ENCODE data around the gene SLC45A3. TPM values are rescaled to one million over a fixed set of nuclear protein-coding genes. Genes with fewer than 3 reads are reported as not detected.
A peak's percentile ranks its signal among the peaks of the same experiment; 100 is the strongest.

Gene SLC45A3
- total RNA-seq, 1 experiment from 2014 or later: 16.7 TPM

DNA sequence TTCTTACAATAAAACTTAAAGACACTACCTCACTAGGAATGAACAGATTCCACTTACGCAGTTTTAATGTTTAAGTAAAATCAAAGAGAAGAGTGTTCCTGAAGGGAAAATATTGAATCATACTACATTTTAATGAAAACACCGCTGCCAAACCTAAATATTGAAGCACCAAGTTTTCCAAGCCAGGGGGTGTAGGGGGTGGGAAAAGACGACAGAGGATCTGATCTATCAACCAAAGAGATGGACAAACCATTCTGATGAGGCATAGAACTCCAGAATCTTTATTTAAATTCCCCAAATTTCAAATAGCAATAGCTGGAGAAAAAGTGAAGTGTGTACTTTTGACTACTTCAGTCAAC is 49.7 kb downstream of the SLC45A3 start:
- Histone ChIP-seq H3K9ac (ENCODE audit: extremely low read depth, insufficient read length, low read length) (peak overlapping the region; percentile 53), H2BK5ac (ENCODE audit: insufficient read length, low read length) (no peak overlapping the region), H2AK5ac (ENCODE audit: insufficient read length, low read length) (no peak overlapping the region), H2AFZ (ENCODE audit: low read length) (no peak overlapping the region), H3K9me3 (ENCODE audit: control insufficient read depth, low read depth, low read length) (no peaks in the 10 kb centered on the region), H3K4me2 (ENCODE audit: insufficient read depth, insufficient read length, low read length) (peak overlapping the region; percentile 87), H3K23ac (ENCODE audit: insufficient read length, low read depth, low read length) (no peak overlapping the region), H2BK15ac (ENCODE audit: low read depth, low read length) (no peak overlapping the region), H3K79me1 (ENCODE audit: insufficient read depth, low read depth, low read length, poor library complexity, severe bottlenecking) (no peaks in the 10 kb centered on the region), H4K91ac (ENCODE audit: insufficient read length, low read depth, low read length) (no peak overlapping the region), H3K27me3 (ENCODE audit: insufficient read depth, low read length) (no peaks in the 10 kb centered on the region), H3K14ac (ENCODE audit: insufficient read depth, low read length) (no peak overlapping the region), H3K79me2 (ENCODE audit: insufficient read depth, low read length) (peaks cover 22% of the 10 kb centered on the region; the same call in 1 of the 2 replicates), H2BK12ac (ENCODE audit: insufficient read length, low read depth, low read length) (no peak overlapping the region), H3K23me2 (ENCODE audit: insufficient read length, low read depth, low read length, poor library complexity, severe bottlenecking) (peaks cover 8% of the 10 kb centered on the region), H2BK20ac (ENCODE audit: low read depth, low read length, poor library complexity, severe bottlenecking) (no peak overlapping the region), H3K4ac (ENCODE audit: low read depth, low read length) (no peak overlapping the region), H3K27ac (ENCODE audit: insufficient read length, low read depth, low read length) (peak overlapping the region; percentile 77), H4K8ac (replicated peaks; ENCODE audit: insufficient read length, low read depth, low read length) (no peak overlapping the region), H3K56ac (ENCODE audit: insufficient read length, low read depth, low read length) (no peak overlapping the region), H3K18ac (ENCODE audit: insufficient read length, low read depth, low read length) (peak overlapping the region; percentile 67), H4K20me1 (ENCODE audit: control insufficient read depth, insufficient read depth, insufficient read length) (no peaks in the 10 kb centered on the region), H2BK120ac (ENCODE audit: low read depth, low read length, poor library complexity, severe bottlenecking) (no peak overlapping the region), H4K5ac (ENCODE audit: insufficient read length, low read depth, low read length) (no peak overlapping the region), H3K4me1 (ENCODE audit: insufficient read depth, low read length) (no peaks in the 10 kb centered on the region), H3T11ph (ENCODE audit: low read length) (no peak overlapping the region)
- no peak for TF ChIP-seq CTCF (conservative IDR thresholded peaks at IDR 0.05)
- no CpG with 5 or more reads among the region's 3 CpGs for WGBS (ENCODE audit: extremely low coverage, insufficient read length, low lambda C conversion rate)
- peaks cover 1 to 14% (median 4%) of the 10 kb centered on the region in 3 experiments; a peak in 5 of 7 replicates for H3K36me3 Mint-ChIP-seq (ENCODE audit: insufficient read depth in 1 of 3, low read depth in 3 of 3)
- H3K4me3 Mint-ChIP-seq: peak overlapping the region; percentile 95 to 97
- H3K27ac Mint-ChIP-seq: peak overlapping the region; percentile 99 to 100 (median 100)
- peaks cover 3% of the 10 kb centered on the region; the same call in 1 of the 2 replicates for H3K27me3 Mint-ChIP-seq (ENCODE audit: low read depth)
- H3K4me1 Mint-ChIP-seq: peaks cover 18 to 24% of the 10 kb centered on the region in 2 experiments
- H3K9me3 Mint-ChIP-seq: no peaks in the 10 kb centered on the region; a peak in 1 of 5 replicates
- no peak for DNase-seq
